ENCODE results near the gene ERC2.
"Not testable (repeated sequence)": the region's sequence is repeated elsewhere in the genome, so short reads cannot be mapped to it uniquely, and the experiment has no call there.

The ERC2 gene

DNA sequence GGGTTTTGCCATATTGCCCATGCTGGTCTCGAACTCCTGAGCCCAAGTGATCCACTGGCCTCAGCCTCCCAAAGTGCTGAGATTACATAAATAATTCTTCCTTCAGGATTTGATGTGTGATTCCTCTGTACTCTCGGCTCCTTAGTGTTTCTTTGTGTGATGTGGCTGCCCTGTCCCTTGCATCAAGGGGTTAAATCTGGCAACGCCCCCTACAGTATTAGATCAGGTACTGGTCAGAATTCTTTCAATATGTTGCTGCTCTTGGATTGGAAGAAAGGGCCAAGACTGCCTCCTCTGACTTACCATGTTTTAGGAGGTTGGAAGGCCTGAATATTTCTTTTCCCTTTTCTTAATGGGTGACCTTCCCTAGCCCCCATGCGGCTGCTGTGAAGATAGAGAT lies 590.6 kb downstream of the ERC2 start:
- FAIRE-seq (no peak), DNase-seq (ENCODE audit: extremely low spot score, insufficient read length, low read depth) (no peak)

DNA sequence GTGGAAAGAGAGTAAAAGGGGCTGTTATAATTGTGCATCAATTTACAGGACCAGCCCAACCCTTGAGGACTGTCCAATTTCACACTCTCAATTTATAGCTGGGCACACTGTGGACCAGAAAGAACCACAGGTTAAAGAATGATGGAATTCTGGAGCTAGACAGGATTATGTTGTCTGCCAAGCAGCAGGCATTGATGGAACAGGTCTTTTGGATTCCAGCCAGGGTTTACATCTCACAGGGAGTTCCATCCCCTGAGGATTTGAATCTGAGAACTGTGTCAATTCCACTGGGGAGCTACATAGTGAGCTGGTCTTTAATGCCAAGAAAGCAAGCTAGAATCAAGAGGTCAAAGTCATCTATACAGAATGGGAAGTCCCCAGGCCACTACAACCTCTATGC lies 591.7 kb downstream of the ERC2 start:
- DNase-seq (ENCODE audit: extremely low spot score, insufficient read length, low read depth) (no peak), FAIRE-seq (no peak)

DNA sequence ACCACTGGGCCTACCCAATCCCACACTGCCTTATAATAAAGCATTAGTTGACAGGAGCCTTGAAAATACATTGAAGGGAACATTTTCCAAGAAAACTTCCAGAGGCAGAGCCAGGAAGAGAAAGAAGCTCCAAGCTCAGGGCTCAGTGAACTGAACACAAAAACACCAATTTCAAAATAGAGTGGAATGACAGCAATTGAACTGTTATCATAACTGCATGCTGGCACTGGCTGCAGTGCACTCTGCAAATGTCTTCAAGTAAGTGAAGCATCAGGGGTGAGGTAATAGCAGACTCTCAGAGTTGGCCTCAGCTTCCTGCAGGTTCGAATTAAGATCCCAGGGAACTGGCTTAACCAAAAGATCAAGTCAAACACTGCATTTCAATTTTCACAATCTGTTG lies 593.2 kb downstream of the ERC2 start:
- no peak for FAIRE-seq
- DNase-seq (ENCODE audit: extremely low spot score, insufficient read length, low read depth), result no peak

DNA sequence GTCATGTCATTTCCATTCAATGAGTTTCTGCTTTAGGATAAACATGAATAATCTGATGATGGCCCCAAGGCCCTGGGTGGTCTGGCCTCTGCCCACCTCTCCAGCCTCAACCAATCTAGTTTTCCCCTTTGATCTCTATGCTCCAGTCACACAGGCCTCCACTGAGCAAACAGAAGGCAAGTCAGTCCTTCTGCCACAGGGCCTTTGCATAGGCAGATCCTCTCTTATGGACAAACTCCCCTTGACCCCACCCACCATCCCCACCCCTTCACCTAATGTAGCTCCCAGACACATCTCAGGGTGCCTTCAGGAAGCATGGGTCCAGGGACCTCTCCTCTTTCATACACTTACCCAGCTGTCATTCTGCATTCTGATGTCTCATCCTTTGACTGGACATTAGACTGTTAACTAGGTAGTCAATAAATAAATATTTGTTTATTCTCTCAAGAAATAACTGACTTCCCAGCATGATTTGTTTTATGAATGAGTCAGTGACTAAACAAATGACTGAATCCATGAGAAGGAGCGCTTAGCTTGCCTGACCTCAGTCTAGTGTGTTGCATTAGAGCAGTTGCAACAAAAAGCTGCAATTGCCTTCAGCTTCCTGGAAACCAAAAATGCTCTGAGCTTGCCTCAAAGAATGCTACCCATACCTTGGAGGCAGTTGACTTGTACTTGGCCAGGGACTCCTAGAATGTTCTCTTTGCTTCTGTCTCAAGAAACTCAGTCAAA lies 594.6 kb downstream of the ERC2 start:
- DNase-seq (ENCODE audit: extremely low spot score, insufficient read length, low read depth) (no peak), FAIRE-seq (no peak)

DNA sequence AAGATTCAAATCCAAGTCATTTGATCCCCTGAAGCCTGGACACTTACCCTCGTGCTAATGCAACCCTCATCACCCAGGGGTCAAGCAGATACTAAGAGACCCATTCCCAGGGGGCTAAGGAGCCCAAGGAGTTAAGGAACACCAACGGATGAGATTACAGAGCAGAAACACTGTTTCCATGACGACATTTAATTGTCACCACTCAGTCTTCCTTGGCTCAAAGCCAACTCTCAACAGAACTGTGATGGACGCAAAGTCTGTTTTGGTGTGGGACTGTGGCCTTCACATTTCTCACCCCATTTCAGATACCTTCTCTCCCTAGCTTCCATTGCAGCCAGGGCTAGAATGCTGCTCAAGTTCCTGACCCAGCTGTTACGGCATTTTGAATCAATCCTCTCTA lies 597.7 kb downstream of the ERC2 start:
- DNase-seq (ENCODE audit: extremely low spot score, insufficient read length, low read depth) (no peak), FAIRE-seq (no peak)

DNA sequence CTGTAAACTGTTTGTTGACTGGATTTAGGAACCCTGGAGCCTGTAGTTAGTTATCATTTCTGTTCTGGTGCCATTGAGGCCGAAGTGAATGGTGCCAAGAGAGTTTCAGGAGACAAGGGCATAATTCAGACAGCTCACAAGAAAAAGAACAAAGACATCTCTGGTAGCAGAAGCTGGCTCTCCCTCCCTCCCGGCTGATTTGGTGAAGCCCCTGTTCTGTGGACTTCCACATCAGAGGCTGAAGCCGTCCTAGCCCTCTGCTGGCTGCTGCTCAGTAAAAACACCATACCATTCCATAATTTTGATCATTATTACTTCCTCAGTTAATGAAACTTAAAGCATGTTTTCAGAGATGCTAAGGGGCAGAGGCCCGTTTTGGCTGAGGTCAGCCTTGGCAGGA lies 599.9 kb downstream of the ERC2 start:
- no peak for FAIRE-seq
- DNase-seq (ENCODE audit: extremely low spot score, insufficient read length, low read depth), result no peak

DNA sequence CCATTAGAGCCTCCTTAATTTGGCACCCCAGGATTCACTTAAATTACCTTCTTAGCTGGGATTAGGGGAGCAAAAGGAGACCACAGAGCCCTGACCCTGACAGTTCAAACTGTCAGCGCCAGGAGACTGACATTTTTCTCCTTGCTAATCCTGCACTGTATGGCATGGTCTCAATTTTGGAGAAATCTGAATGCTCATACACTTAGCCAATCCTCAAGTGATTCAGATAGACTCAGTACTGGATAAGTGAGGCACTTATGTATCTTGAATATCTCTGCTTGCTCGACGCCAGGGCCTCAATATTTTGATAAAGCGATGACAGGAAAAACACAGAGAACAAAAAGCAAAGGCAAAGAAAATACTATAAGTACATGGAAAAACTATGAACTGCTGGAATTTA lies 605.2 kb downstream of the ERC2 start:
- no peak for DNase-seq (ENCODE audit: extremely low spot score, insufficient read length, low read depth)
- FAIRE-seq, result no peak

DNA sequence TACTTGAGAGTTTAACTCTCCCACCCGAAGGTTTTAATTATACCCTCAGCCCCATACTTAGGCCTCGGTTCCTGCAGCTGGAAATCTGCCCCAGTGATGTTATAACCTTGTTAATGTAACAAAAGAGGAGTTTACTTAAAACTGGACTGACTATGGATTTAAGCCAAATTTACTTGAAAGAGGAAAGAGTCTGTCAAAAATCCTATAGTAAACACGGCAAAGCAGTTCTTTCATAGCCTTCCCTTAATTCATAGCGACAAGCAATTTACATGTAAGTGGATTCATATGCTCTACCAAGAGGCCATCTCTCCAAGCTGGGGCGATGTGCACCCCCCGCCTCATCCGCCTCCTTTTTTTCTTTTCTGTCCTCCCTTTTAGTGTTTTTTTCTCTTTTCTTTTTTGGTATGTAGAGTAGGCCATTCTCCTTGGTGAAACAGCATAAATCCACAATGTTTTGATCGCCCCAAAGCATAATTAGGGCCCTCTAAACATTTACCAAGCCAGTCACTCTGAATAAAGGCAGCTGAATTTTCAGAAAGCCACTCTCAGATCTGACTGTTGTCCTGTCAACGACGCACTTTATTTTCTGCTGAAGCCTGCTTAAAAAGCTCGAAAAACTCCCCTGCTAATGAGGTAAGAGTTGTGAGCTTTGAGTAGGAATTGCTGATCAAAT lies 608.1 kb downstream of the ERC2 start:
- FAIRE-seq (no peak), DNase-seq (ENCODE audit: extremely low spot score, insufficient read length, low read depth) (no peak)

DNA sequence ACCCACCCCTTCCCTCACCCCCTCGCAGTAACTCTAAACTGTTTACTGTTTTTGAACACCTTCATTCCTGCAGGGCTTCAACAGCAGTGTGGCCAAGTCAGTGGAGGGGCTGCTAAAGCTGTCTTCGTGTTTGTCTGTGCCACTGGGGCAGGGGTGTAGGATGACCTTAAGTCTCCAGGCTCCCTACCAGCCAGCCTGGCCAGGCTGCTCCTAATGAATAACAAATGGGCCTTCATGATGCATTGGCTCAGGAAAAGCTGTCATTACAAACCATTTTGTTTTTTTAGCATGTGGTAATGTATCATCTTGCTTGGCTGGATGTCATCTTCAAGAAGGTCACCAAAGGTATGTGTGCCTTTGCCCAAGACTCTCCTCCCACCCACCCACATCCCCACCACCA lies 609.0 kb downstream of the ERC2 start:
- FAIRE-seq (no peak), DNase-seq (ENCODE audit: extremely low spot score, insufficient read length, low read depth) (no peak)

DNA sequence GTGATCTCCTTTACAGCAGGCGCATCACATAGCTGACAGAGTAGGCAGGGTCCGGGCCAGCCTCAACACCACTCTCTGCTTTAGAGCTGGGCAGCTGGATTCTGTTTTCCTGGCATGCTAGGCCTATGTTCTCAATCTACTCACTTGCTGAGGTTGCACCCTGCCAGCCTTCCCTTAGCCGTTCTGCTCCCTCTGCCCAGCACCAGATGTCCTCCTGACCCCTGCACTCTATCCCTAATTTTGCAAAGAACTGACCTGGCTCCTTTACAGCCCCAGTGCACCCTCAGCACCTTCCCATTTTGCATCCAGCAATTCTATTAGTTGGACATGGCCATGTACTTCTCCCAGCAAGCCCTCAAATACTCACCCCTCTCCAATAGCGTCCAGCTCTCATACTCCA lies 609.5 kb downstream of the ERC2 start:
- no peak for DNase-seq (ENCODE audit: extremely low spot score, insufficient read length, low read depth)
- no peak for FAIRE-seq

DNA sequence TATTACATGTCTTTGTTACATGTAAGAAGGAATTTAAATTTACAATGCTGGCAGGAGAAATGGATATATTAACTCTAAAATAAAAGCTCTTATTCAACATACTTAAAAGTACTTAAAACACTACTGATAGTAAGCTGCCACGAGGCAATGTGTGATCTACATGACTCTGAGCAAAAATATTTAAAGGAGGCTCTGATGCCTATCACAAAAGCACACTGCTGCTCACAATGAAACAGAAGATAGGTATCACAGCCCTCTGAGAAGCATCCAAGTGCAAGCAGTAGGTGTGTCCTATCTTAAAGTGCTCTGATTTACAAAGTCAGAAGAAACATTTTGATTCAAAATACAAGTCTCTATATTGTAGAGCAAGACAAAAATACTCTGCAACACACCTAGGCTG lies 610.0 kb downstream of the ERC2 start:
- FAIRE-seq, result no peak

DNA sequence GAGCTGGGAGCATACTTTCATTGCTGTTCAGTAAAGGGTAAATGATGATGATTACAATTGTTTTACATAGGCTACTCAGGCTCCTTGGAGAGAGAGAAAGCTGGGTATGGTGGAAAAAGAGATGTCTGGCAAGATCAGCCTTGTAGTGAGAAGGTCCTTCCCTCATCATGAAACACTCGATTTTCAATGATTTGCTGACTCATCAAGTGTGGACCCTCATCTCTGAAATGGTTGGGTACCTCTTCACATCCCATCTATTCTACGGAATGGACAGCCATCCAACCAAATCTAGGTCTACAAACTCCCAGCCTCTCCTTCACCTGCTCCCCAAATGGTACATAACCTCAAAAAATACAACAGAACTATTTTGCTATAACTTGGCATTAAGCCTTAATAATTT lies 610.6 kb downstream of the ERC2 start:
- FAIRE-seq (no peak), DNase-seq (ENCODE audit: extremely low spot score, insufficient read length, low read depth) (no peak)

More for the DNA sequence above, 610.0 kb downstream of the ERC2 start:
- DNase-seq (ENCODE audit: extremely low spot score, insufficient read length, low read depth), result no peak

DNA sequence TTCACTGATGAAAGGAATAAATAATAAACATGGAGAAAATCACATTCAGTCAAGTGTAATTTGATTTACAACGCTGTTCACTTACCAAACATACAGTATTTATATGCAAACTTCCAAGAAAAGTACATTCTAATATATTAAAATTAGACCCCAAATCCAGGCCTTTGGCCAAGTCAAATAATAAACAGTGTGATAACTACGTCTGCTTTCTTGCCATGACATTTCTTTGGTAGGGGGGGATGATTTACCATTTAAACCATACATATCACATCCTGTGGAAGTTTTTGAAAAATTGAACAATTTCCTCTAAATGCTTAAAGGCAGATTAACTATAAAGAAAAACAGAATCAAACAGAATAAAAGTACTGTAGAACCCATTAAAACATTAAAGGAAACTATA lies 613.0 kb downstream of the ERC2 start:
- DNase-seq (ENCODE audit: extremely low spot score, insufficient read length, low read depth) (no peak), FAIRE-seq (no peak)

DNA sequence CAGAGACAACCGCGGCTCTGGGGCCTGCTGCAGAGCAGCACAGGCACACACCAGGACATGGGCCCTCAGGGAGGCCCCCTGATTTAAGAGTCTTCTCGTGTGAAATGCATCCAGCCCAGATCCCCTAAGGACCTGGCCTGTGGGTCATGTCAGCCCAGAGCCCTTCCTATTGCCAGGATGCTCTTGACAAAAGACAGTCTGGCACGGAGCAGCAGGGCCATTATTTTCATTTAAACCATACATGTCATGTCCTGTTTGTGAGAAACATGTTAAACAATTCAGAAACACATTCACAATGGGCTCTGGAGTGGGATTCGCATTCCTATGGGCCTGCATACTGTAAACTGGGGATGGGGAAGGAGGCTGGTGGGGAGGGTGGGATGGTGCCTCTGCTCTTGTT lies 613.8 kb downstream of the ERC2 start:
- FAIRE-seq, result no peak

DNA sequence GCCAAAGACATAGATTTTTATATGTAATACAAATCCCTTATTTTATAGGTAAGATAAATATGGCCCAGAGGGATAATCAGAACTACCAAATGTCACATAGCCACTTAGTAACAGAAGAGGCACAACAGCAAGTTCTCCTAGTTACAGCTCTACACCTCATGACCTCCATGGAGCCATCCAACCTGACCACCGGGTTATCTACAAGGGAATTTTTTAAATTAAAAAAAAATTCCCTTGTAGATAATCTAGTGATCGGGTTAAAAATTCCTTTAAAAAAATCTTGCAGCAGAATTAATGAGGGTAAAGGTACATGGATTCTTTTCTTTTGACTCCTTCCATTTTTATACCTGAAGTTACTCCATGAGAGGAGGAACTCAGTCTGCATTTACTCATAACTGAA lies 615.9 kb downstream of the ERC2 start:
- no peak for DNase-seq (ENCODE audit: extremely low spot score, insufficient read length, low read depth)
- FAIRE-seq, result no peak

More for the DNA sequence above, 613.8 kb downstream of the ERC2 start:
- DNase-seq (ENCODE audit: extremely low spot score, insufficient read length, low read depth), result no peak

DNA sequence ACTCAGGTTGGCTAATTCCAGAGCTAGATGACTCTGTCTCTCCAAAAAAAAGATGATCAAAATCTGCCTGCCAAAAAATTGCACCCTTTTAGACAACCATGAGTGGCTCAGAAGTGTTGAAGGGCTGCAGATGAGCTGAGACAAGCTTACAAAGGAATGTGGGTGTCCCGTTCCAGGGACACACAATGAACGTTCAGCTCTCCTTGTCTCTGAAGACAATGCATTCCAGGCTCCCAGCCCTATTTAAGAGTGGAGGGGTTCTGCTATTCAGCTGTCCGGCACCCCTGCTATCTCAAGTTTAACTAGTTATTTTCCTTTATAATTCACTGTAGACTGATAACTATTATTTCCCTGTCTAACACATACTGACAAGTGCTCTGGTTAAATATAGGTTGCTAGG lies 626.1 kb downstream of the ERC2 start:
- DNase-seq (ENCODE audit: extremely low spot score, insufficient read length, low read depth), result no peak
- FAIRE-seq, result no peak

DNA sequence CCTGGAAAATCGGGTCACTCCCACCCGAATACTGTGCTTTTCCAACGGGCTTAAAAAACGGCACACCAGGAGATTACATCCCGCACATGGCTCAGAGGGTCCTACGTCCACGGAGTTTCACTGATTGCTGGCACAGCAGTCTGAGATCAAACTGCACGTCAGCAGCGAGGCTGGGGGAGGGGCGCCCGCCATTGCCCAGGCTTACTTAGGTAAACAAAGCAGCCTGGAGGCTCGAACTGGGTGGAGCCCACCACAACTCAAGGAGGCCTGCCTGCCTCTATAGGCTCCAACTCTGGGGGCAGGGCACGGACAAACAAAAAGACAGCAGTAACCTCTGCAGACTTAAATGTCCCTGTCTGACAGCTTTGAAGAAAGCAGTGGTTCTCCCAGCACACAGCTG lies 636.4 kb downstream of the ERC2 start:
- not testable (repeated sequence) for DNase-seq (ENCODE audit: extremely low spot score, insufficient read length, low read depth); FAIRE-seq

DNA sequence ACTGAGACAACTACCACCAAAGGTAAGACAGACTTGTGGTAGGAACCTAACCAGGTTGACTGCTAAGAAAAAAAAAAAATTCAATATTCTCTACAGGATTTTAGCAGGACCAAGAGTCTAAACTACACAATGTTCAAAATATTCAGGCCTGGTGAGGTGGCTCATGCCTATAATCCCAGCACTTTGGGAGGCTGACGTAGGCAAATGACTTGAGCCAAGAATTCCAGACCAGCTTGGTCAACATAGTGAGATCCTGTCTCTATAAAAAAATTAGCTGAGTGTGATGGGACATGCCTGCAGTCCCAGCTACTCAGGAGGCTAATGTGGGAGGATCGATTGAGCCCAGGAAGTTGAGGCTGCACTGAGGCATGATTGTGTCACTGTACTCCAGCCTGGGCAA lies 639.6 kb downstream of the ERC2 start:
- DNase-seq (ENCODE audit: extremely low spot score, insufficient read length, low read depth) (no peak), FAIRE-seq (no peak)

DNA sequence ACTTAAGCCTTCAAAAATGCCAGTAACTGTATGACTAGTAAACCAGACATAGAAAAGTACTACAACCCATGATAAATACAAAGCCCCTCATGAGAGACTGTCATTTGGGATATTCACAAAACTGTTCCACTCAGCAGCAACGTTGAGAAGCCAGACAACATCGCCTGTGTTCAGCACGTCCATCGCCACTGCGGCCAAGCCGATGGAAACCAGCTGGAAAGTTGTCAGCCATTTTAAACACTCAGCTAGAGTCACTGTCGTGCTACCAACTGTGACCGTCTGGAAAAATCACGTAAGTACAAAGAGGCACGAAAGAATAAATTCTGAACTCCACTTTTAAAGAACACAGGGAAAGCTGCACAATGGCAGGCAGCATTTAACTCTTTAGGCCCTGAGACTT lies 640.5 kb downstream of the ERC2 start:
- no peak for DNase-seq (ENCODE audit: extremely low spot score, insufficient read length, low read depth)
- FAIRE-seq, result no peak

DNA sequence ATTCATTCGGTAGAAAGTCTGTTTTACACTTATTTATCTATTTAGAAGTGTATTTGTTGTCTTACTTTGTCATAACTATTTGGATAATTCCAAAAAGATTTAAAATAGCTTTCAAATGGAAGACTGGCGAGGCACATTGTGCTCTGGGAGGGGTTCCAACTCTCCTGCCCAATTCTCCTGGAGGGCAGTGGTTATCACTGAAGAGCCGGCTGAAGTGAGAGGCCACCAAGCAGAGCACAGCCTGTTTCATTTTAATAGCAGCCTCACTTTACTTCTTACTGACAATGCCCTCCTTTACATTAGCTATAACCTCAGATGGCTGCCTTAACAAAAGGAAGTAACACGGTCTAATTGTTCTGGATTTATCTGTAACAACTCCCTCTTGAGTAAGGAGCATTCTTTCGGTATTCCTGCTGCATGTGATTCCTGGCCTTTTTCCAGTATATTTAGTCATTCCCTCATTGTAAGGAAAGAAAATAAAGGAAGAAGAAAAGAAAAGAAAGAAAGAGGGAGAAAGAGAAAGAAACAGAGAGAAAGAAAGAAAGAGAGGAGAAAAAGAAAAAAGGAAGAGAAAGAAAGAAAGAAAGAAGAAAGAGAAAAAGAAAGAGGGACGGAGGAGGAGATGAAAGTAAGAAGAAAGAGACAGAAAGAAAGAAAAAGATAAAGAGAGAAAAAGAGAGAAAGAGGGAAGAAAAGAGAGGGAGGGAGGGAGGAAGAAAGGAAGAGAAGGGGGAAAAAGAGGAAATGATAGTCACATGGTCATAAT lies 641.4 kb downstream of the ERC2 start:
- DNase-seq (ENCODE audit: extremely low spot score, insufficient read length, low read depth) (no peak), FAIRE-seq (no peak)

DNA sequence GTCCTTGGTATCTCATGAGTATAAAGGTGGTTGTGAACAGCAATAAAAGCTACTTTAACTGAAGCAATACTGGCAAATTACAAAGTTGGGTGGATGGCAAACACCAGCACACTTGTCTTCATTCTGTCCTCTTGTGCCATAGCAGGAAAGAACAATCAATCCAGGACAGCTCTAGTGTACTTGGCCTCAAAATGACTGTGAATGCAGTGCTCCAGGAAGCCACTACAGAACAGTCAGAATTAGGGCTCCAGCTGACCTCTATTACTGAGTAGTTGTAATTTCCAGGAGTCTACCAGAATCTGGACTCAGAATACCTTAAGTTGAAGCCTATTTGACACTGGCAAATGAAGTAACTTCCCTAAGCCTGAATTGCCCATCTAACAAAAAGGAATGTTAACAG lies 642.2 kb downstream of the ERC2 start:
- FAIRE-seq (no peak), DNase-seq (ENCODE audit: extremely low spot score, insufficient read length, low read depth) (no peak)
